GM18951 (cell line): ENCODE results near the gene PRR4.

Experiments used
- POLR2A ChIP-seq: IDR thresholded peaks from 4 replicates; pipeline ENCODE4 v1.6.1; 2011; ENCODE audit warnings: mild to moderate bottlenecking; ENCODE audit not compliant: insufficient read length, insufficient read depth; ENCODE audit errors: extremely low read depth
- in situ Hi-C: fragments of 300-500 bp; cut with MboI; formaldehyde crosslinking; loops from one replicate; pipeline ENCODE4 v1.12.0; 2022; ENCODE audit warnings: low sequenced_read_pairs, mixed read lengths, inconsistent platforms; ENCODE audit not compliant: unreplicated experiment

Gene PRR4

GRCh38 chr12:10842862-10843261 is 6.4 kb downstream of the PRR4 start:
- in situ Hi-C loops, result no loop called here
- no peak for TF ChIP-seq POLR2A

GRCh38 chr12:10838461-10838860 is 10.8 kb downstream of the PRR4 start:
- in situ Hi-C loops, result no loop called here
- TF ChIP-seq POLR2A, result no peak

- in situ Hi-C loops, result no loop called here
- TF ChIP-seq POLR2A, result no peak
Observed at GRCh38 chr12:10829994-10830393, 19.3 kb downstream of the PRR4 start.

GRCh38 chr12:10826258-10826657 is 23.0 kb downstream of the PRR4 start, which contains the start of gene TAS2R10:
Gene TAS2R10, minus strand, starts transcription at chr12:10826358. Its CDS starts 89 bp downstream, at chr12:10826269.
- in situ Hi-C loops, result no loop called here
- TF ChIP-seq POLR2A, result no peak

- no peak for TF ChIP-seq POLR2A
- in situ Hi-C loops, result no loop called here
Observed at GRCh38 chr12:10824957-10825356, 24.3 kb downstream of the PRR4 start.

- in situ Hi-C loops, result no loop called here
- TF ChIP-seq POLR2A, result no peak
Observed at GRCh38 chr12:10811883-10812536, 37.3 kb downstream of the PRR4 start.

- no peak for TF ChIP-seq POLR2A
- in situ Hi-C loops, result no loop called here
Observed at GRCh38 chr12:10810068-10810467, 39.2 kb downstream of the PRR4 start, which contains the start of gene TAS2R9. Gene TAS2R9, minus strand, starts transcription at chr12:10810168. Its CDS starts 93 bp downstream, at chr12:10810075.

GRCh38 chr12:10807186-10807585 is 42.1 kb downstream of the PRR4 start, which contains the start of gene TAS2R8:
Gene TAS2R8, minus strand, starts transcription at chr12:10807286. Its CDS starts 306 bp downstream, at chr12:10806980.
- in situ Hi-C loops, result no loop called here
- no peak for TF ChIP-seq POLR2A

GRCh38 chr12:10802587-10802986 is 46.7 kb downstream of the PRR4 start, which contains the start of gene TAS2R7:
Gene TAS2R7, minus strand, starts transcription at chr12:10802627. Its CDS starts 57 bp downstream, at chr12:10802570.
- TF ChIP-seq POLR2A, result no peak
- in situ Hi-C loops, result no loop called here

GRCh38 chr12:10801741-10802140 is 47.5 kb downstream of the PRR4 start:
- TF ChIP-seq POLR2A, result no peak
- in situ Hi-C loops, result no loop called here
